CD4-positive, alpha-beta T cell treated with Interleukin-15 for 4 hours (primary cell): Measurements from ENCODE around the gene BRINP2.

Experiments
- DNase-seq: peaks from one replicate; pipeline ENCODE4 v3.0.0-alpha.2; 2020; ENCODE audit warnings: low spot score

Gene BRINP2

DNA sequence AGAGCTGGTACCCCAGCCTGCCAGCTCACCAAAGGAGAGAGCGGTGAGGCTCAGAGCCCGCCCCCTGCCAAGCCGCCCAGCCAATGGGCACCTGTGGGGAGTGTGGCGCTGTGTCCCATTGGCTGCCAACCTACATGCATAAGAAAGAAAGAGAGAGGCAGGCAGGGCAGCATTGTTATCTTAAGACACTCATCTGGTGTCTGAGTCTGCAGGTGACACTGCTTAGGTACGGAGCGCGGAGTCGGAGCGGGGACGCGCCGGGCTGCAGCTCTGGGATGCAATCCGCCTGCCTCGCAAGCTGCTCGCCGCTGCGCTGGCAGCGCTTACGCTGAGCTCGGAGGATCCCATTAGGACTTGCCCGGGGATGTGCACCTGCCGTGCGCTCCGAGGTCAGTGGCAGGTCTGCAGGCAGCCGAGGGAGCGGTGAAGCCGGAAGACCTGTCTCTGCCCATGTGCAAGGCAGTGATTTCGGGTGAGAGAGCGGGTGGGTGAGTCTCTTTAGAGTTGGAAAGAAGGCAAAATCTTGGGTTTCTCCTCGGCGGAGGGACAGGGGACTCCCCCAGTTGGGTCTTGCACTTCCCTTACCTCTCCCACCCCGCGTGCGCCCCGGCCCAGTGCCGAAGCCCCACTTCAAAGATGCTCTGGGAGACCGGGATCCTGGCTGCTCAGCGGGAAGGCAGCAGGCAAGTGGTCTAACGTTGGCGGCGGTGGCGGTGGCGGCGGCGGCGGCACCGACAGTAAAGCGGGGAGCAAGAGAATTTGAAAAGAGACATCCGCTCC, at the start of gene BRINP2:
BRINP2 (plus strand) TSS at position 203 of the 780 bp plus-strand sequence. CDS start 58,919 bp downstream, outside the sequence.
- DNase-seq = no peak

DNA sequence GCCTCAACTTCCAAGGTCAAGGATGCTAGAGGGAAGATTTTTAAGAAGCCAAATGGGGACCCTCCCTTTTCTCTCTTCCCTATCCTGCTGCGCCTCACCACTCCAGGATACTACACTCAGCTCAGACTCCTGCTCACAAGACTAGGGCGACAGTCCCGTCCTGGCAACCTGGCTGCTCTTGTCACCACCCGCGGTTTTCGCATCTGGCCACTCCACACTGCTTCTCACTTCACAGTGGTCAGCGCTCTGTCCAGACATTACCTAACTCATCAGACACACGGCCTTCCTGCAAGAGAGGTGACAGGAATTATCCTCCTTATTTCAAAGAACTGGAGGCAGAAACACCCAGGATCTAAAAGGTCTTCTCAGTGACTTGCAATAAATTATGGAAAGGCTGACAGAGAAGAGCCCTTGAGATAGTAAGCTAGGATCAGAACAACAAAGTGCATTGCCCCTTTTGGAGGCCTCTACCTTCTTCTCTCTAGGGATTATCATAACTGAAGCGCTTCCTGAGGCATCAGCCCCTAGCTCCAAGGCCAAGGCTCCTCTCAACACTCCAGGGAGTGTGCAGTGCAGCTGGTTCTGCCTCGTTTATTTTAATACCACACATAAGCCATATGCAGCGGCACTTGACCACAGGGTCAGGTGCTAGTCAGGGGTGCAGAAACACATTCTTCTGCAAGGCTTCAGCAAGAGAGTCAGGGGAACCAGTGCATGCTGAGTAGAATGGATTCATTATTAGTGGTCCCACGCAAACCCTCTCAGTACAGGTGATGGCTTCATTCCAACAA, 48.1 kb upstream of the BRINP2 start:
- DNase-seq = no peak

DNA sequence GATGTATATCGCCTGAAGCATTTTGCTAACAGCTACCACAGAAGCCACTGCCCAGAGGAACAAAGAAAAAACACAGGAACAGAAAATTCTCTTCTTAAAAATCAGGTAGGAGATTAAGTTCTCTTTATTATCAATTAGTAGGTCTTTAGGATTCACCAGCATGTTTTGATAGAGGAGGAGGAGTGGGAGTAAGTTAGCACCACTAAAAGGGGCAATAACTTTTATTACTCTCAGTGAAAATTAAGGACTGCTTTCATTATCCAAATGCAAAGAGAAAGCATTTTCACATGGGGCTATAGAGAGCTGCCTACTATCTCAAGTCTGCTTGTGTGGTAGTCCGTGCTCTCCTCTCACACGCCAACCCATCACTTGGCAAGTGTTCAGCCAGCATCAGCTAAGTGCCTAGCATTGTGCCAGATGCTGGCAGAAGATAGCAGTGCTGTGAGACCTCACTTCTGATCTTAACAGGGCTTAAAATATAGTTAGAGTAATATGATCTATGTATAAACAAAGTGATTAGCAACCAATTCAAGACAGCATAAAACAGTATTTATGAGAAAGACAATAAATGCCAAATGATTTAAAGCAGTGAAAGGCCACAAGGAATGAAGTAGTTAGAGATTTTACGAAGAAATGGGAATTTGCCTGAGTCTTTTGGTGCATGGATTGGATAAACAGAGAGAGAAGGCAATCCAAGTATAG, 46.0 kb upstream of the BRINP2 start:
- no peak for DNase-seq

DNA sequence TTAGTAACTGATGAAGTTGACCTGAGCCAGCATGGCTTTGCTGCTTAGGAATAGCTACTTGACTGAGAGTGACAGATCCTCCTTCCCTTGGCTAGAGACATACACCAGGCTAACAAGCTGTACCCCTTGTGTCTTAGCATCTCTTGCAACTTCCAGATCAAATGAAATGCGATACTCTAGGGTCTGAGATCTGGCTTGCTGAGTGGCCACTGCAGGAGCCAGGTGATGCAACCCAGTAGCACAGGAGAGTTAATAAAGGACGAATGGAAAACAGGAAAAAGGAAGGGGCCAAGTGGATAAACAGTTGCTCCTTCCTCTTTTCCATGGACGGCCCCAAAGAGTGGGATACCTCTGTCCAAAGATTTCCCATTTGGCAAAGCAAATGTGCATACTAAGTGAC, 44.5 kb upstream of the BRINP2 start:
- DNase-seq = no peak

DNA sequence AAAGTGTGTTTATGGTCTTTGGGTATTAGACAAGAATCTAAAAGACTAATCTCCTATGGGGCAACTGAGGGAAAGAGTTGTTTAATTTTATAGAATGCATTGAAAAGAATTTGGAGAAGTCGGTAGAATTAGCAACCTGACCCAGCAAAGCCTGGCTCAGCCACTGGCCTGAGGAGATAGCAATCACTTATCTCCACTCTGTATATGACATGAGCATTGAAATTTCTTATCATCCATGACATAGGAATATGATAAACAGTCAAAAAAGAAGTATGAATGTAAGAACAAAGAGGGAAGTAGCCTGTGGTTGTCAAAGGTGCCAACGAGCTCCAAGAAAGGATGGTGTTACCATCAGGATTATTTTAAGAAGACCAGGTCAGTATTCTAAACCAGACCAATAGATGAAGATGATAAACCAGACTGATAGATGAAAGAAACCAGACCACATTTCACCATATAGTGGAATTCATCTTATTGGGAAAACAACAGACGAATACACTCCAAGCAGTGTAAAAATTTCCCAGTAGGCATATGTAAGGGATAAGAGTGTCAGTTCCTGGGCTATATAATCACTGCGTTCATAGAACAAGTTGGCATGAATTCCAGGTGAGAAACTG, 42.0 kb upstream of the BRINP2 start:
- no peak for DNase-seq

- DNase-seq = no peak
These were observed 40.3 kb upstream of the BRINP2 start for GRCh38 chr1:177130451-177130945.

DNA sequence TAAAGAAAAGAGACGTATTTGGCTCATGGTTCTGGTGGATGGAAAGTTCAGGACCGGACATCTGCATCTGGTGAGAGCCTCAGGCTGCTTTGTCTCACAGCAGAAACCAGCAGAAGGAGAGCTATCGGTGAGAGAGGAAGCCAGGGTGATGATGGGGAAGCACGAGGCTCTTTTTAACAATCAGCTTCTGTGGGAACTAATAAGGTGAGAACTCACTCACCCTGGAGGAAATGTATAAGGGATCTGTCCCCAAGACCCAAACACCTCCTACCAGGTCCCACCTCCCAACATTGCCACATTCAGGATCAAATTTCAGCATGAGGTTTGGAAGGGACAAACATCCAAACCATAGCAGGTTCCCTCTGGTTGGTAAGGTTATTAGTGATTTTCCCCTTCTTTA, 39.0 kb upstream of the BRINP2 start:
- no peak for DNase-seq

- DNase-seq = no peak
These were observed 38.6 kb upstream of the BRINP2 start for GRCh38 chr1:177132141-177132540.

GRCh38 chr1:177133977-177134538, 36.7 kb upstream of the BRINP2 start:
- no peak for DNase-seq

DNA sequence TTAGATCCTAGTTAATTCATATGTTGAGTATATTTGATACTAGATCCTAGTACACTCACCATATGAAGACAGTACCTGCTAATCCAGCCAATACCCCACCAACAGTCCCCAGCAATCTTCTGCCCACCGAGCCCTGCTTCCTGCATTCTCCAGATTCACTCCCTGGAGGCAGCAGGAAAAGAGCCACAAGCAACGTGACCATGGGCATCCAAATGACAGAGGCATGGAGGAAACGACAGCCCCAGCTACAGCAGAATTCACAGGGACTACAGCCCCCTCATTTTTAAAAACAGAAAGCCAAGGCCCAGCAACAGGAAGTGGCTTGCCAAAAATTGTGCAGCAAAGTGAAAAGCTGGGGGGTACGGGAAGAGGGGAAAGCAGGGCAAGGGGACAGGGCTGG, 35.5 kb upstream of the BRINP2 start:
- no peak for DNase-seq

- DNase-seq = no peak
These were observed 32.9 kb upstream of the BRINP2 start for GRCh38 chr1:177137814-177138213.

DNA sequence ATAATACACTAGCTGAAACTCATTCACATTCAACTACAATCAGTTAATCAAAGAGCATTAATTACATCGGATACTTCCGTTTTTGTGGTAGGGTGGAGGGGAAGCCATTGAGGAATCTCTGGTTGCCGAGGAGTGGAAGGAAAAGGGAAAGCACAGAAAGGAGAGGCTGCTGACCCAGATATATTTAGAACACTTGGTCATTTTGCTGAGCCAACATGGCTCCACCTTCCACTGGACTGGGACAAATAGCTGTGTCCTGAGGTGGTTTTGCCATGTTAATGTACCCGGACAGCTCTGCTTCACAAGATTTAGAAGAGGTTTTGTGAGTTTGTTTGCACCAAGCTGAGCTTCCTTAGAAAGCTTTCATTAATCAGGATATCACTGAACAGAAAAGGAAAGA, 32.4 kb upstream of the BRINP2 start:
- DNase-seq = no peak

DNA sequence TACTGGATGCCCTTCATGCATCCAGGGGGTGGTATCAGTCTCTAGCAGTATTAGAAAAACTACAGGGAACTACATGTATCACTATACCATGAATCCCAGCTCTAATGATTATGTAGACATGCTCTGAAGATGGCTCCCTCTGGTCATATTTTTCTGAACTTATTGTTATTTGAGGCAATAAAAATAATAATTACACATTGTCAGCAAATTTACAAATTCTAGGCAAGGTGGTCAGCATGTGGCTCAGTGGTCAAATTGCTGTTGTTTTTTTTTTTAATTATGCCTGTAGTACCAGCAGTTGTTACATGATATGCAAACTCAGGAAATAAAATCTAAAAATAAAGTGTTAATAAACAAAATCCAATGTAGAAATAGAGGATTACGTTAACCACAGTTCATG, 28.7 kb upstream of the BRINP2 start:
- DNase-seq = no peak

DNA sequence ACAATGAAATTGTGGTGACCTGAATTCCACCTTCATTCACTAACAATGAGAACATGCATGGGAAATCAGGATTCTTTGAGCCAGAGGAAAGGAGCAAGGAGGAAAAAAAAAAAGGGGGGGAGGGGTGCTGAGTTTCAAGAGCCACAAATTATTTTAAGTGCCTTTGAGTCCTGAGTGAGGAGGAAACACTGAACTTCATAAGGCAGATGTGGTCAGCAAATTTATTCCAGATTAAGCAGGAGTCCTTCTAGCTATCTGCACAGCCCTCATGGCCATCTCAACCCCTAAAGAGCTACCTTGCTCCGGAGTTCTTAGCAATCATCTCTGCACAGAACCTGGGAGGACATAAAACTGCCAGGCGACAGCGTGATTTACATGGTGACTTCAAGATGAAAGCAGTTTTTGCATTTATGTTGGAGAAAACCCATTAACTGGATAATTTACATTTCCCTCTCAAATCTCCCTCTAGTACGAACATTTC, 27.9 kb upstream of the BRINP2 start:
- DNase-seq = no peak

GRCh38 chr1:177145106-177146070, 25.4 kb upstream of the BRINP2 start:
- no peak for DNase-seq

DNA sequence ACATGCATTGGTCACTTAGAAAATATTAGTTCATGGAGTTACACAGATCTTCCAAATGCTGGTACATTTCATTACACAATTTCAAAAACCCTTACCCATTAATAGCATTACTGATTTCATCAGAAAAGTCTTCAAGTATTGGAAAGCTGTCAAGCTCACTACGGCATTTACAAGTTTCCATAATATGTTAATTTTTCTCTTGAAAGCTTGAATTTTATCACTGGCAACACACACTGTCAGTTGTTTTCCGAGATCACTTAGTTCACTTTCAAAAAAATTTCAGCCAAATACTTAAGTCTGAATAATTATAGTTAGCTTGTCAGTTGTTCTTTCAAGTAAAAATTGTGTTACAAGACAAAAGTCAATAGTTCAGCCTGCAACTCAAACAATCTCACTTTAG, 24.3 kb upstream of the BRINP2 start:
- DNase-seq = no peak

- DNase-seq = no peak
These were observed 8.5 kb upstream of the BRINP2 start for GRCh38 chr1:177162243-177162642.

GRCh38 chr1:177163844-177164379, 6.8 kb upstream of the BRINP2 start:
- DNase-seq = no peak

DNA sequence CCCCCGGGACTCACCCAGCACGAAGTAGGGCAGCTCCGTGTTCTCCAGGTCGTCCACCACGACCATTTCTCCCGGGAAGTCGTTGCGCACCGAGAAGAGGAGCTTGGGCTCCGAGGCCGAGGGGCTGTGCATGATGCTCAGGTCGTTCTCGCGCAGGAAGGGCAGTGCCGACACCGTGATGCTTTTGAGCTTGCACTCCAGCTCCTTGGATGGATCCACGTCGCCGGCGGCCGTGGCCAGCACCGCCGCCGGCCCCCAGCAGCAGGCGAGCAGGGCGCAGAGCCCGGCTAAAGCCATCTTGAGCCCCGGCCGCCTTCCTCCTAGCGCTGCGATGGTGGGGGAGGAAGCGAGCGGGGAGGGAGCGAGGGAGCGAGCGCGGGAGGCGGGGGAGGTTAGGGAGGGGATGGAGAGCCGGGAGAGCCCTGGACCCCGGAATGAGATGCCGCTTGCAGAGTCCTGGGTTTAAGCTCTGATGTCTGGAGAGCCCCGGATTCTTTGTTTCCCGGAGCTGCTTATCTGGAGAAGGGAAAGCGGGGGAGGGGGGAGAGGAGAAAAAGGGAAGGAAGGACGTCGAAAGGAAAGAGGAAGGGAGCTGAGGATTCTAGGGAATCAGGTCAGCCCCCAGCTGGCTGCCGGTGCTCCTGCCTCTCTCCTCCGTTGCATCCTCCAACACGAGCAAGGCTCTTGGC, 6.2 kb upstream of the BRINP2 start, which contains the start of gene ASTN1:
ASTN1 (minus strand) TSS at position 333 of the 689 bp plus-strand sequence; CDS start at position 297, 36 bp downstream.
- DNase-seq = no peak
